CD8-positive, alpha-beta memory T cell (primary cell): ENCODE measurements around the gene UGGT1. TPM values are rescaled to one million over a fixed set of nuclear protein-coding genes. Genes with fewer than 3 reads are reported as not detected.

Source experiments
- CTCF ChIA-PET: fragments of 350-600 bp; sonication (Branson Sonifier 250); formaldehyde crosslinking; loops from one replicate; lab custom pipeline; 2021; ENCODE audit warnings: antibody characterized with exemption; lab: Charles Lee
- POLR2A ChIA-PET: fragments of 350-600 bp; sonication (Branson Sonifier 250); formaldehyde crosslinking; loops from one replicate; lab custom pipeline; 2021; ENCODE audit warnings: antibody characterized with exemption; lab: Charles Lee
- DNase-seq, 5 donors: peaks; one replicate each; pipeline versions ENCODE4 v3.0.0 to v3.0.0-alpha.2; 2020 to 2022; ENCODE audit warnings: mixed read lengths in 1 of 5
- H3K27ac ChIP-seq: one replicate; pipeline ENCODE4 v1.7.0; 2013; ENCODE audit warnings: low read depth, mild to moderate bottlenecking, low read length, moderate library complexity
- H3K27me3 ChIP-seq: 2 replicates; pipeline ENCODE4 v1.7.0; 2013; ENCODE audit warnings: low read length, mild to moderate bottlenecking; ENCODE audit not compliant: insufficient read depth, poor library complexity, severe bottlenecking
- H3K36me3 ChIP-seq: 2 replicates; pipeline ENCODE4 v1.7.0; 2013; ENCODE audit warnings: mild to moderate bottlenecking, low read length, moderate library complexity; ENCODE audit not compliant: insufficient read depth
- H3K4me1 ChIP-seq: 2 replicates; pipeline ENCODE4 v1.7.0; 2013; ENCODE audit warnings: mild to moderate bottlenecking, low read length, moderate library complexity; ENCODE audit not compliant: insufficient read depth
- H3K4me3 ChIP-seq: 2 replicates; pipeline ENCODE4 v1.7.0; 2013; ENCODE audit warnings: mild to moderate bottlenecking, low read length
- H3K9me3 ChIP-seq: 2 replicates; pipeline ENCODE4 v1.7.0; 2013; ENCODE audit warnings: mild to moderate bottlenecking, low read length
- H3K27ac Mint-ChIP-seq, 8 donors: one replicate each; pipeline ENCODE4 v1.8.0; 2020 to 2021; ENCODE audit warnings: mixed read lengths in 8 of 8, mild to moderate bottlenecking in 6 of 8, inconsistent platforms in 3 of 8, moderate library complexity in 3 of 8
- H3K27me3 Mint-ChIP-seq, 2 donors: one replicate each; pipeline ENCODE4 v1.8.0; 2020 to 2021; ENCODE audit warnings: mixed read lengths in 2 of 2, mild to moderate bottlenecking in 1 of 2, moderate library complexity in 1 of 2
- H3K36me3 Mint-ChIP-seq, 3 donors: one replicate each; pipeline ENCODE4 v1.8.0; 2020 to 2021; ENCODE audit warnings: mixed read lengths in 3 of 3, inconsistent platforms in 1 of 3, mild to moderate bottlenecking in 1 of 3
- H3K4me1 Mint-ChIP-seq, 3 donors: one replicate each; pipeline ENCODE4 v1.8.0; 2020 to 2021; ENCODE audit warnings: mixed read lengths in 3 of 3, inconsistent platforms in 1 of 3, mild to moderate bottlenecking in 1 of 3
- H3K4me3 Mint-ChIP-seq, 7 donors: one replicate each; pipeline ENCODE4 v1.8.0; 2020 to 2021; ENCODE audit warnings: mixed read lengths in 7 of 7, mild to moderate bottlenecking in 6 of 7, moderate library complexity in 4 of 7, inconsistent platforms in 2 of 7
- H3K9me3 Mint-ChIP-seq, 5 donors: one replicate each; pipeline ENCODE4 v1.8.0; 2020 to 2022; ENCODE audit warnings: mixed read lengths in 5 of 5, mild to moderate bottlenecking in 3 of 5, moderate library complexity in 2 of 5, inconsistent platforms in 1 of 5
- polyA plus RNA-seq: library from polyadenylated mRNA; unstranded; fragments of 300-500 nt; fragmentation: Illumina TruSeq; gene quantifications from one replicate; pipeline ENCODE4 v1.2.3, GENCODE V29; 2021
- total RNA-seq, 2 experiments: library from RNA; stranded (reverse); gene quantifications; one replicate each; pipeline ENCODE4 v1.2.3, GENCODE V29; 2021

Gene UGGT1
- total and polyA plus RNA-seq, 3 experiments from 2014 or later, result 16.9 to 55.8 (median 54.0) TPM

DNA sequence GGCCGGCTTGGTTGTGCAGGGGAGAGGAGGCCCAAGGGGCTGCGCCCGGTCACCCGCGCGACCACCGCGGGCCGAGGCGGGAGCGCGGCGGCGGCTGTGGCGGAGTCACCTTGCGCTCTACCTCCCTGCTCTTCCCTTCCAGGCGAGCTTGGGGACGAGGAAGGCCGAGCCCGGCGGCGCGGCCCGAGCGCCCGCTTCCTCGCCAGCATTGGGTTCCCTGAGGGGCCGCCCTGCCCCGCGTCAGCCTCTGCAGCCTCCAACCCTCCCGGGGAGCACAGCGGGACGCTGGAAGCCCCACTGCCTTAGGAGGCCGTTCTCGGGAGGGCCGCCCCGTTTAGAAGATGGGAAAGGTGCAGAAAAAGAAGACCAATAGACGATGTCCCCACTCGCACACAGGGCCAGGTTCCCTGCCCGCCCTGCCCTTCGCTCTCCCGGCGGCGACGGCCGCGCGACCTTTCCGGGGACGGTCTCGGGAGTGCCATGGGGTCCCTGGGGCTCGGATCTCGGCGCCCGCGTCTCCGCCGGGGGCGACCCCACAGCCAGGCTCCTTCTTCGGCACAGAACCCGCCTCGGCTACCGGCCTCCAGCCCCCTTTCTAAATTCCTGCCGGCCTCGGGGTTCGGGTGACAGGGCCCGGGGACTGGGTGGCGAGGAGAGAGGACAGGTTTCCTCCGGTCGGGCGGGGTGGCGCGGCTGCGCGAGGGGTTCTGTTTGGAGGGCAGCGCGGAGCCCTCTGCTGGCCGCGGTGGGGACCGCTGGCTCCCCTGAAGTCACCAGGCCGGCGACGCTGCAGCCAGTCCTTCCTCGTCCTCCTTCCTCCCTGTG is 142.2 kb downstream of the UGGT1 start:
- no peaks in the 10 kb centered on the region for H3K36me3 ChIP-seq
- H3K4me3 ChIP-seq, result peak overlapping the region; percentile 73
- peak overlapping the region; percentile 77 to 93 (median 88) for H3K4me3 Mint-ChIP-seq
- ChIA-PET CTCF (interaction anchor here (1.1 kb wide), 2 partner anchors 38 to 84 kb away, joined by 3 read pairs; no protein-coding TSS in a partner anchor), POLR2A (no interaction called here)
- H3K27ac ChIP-seq, result no peak overlapping the region
- no peaks in the 10 kb centered on the region for H3K27me3 ChIP-seq
- peak; percentile 68 to 84 (median 70) for DNase-seq
- H3K27ac Mint-ChIP-seq, result peak overlapping the region in 3 of 8 donors; percentile 63 to 80 (median 78)
- H3K27me3 Mint-ChIP-seq, result peaks cover under 1 to 8% of the 10 kb centered on the region in 2 donors
- H3K9me3 ChIP-seq, result no peaks in the 10 kb centered on the region
- H3K36me3 Mint-ChIP-seq, result no peaks in the 10 kb centered on the region
- H3K4me1 ChIP-seq, result no peaks in the 10 kb centered on the region
- H3K4me1 Mint-ChIP-seq, result peaks cover 4 to 8% (median 6%) of the 10 kb centered on the region in 3 donors
- H3K9me3 Mint-ChIP-seq, result no peaks in the 10 kb centered on the region

DNA sequence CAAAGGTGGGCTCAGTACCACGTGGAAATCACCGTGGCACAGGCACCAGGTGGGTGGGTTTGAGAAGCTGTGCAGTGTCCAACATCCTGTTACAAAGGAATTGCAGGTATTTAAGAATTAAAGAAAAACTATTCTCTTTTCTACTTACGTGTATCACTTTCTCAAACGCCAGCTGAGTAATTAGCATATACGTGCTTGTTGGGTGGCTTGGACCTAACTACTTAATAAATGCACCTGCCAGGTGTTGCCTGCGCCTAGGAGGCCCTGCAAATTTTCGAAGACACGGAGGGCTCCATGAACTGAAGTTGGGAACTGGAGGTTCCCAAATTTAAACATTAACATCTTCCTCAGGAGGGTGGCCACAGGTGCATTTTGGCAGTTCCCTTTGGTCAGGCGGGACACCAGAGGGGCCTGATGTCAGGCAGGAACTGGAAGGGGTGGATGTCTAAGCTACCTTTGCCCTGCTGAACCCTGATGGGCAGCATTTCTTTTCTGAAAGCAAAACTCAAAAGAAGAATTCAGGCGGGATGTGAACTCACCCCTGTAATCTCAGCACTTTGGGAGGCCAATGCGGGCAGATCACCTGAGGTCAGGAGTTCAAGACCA is 142.9 kb downstream of the UGGT1 start:
- H3K36me3 ChIP-seq, result no peaks in the 10 kb centered on the region
- no peak overlapping the region for H3K27ac ChIP-seq
- Mint-ChIP-seq H3K9me3 (no peaks in the 10 kb centered on the region), H3K4me3 (peak overlapping the region; percentile 77 to 93 (median 88)), H3K36me3 (no peaks in the 10 kb centered on the region), H3K27ac (peak overlapping the region in 4 of 8 donors; percentile 21 to 80 (median 70)), H3K27me3 (peaks cover 2 to 10% of the 10 kb centered on the region in 2 donors), H3K4me1 (peaks cover 4 to 8% (median 6%) of the 10 kb centered on the region in 3 donors)
- H3K4me3 ChIP-seq, result no peak overlapping the region
- ChIA-PET CTCF (interaction anchor here (1.1 kb wide), 1 partner anchor 84 kb away, joined by 3 read pairs; no protein-coding TSS in a partner anchor), POLR2A (interaction anchor here (0.6 kb wide), 1 partner anchor 17 kb away, joined by 12 read pairs; no protein-coding TSS in a partner anchor)
- no peaks in the 10 kb centered on the region for H3K4me1 ChIP-seq
- H3K27me3 ChIP-seq, result no peaks in the 10 kb centered on the region
- no peaks in the 10 kb centered on the region for H3K9me3 ChIP-seq
- DNase-seq, result no peak

DNA sequence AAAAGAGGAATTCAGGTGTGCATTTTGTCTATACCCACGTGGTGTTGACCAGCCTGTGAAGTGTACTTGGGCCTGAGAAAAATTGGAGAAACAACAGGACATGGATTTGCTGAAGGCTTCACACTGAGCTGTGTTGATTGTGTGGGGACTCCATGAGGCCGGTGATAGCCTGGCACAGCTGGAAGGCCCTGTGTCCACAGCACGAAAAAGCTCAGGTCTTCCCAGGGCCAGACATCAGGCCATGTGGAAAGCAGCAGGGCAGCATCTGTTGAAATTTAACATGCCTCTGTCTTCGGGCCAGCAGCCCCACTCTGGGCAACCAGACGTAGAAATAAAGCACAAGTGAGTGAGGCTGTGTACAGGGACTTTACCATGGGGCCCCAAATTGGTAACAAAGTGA is 143.6 kb downstream of the UGGT1 start:
- no peaks in the 10 kb centered on the region for H3K36me3 Mint-ChIP-seq
- POLR2A ChIA-PET, result interaction anchor here (0.6 kb wide), 1 partner anchor 16 kb away, joined by 12 read pairs; no protein-coding TSS in a partner anchor
- CTCF ChIA-PET, result interaction anchor here (0.7 to 1.1 kb wide), 2 partner anchors 83 to 1716 kb away, joined by 3 read pairs; no protein-coding TSS in a partner anchor

DNA sequence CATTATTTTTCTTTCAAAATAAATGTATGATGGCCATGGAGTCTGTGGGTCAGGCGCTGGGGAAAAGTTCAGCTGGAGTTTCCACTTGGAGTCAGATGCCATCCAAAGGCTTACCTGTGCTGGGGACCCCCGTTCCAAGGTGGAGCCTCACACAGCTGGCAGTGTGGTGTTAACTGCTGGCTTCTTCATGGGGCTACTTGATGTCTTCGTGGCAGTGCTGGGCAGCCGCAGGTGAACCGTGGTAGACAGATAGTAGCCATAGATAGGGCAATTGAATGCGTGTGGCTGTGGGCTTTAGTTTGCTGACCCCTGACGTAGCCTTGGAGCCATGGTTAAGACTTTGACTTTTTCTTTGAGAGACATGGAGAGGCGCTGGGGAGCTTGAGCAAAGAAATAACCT is 144.6 kb downstream of the UGGT1 start:
- Histone ChIP-seq H3K27me3 (no peaks in the 10 kb centered on the region), H3K9me3 (no peaks in the 10 kb centered on the region), H3K4me3 (no peak overlapping the region), H3K27ac (no peak overlapping the region), H3K4me1 (no peaks in the 10 kb centered on the region), H3K36me3 (no peaks in the 10 kb centered on the region)
- Mint-ChIP-seq H3K9me3 (no peaks in the 10 kb centered on the region), H3K36me3 (no peaks in the 10 kb centered on the region), H3K4me3 (no peak overlapping the region), H3K27me3 (peaks cover 3 to 11% of the 10 kb centered on the region in 2 donors), H3K27ac (no peak overlapping the region), H3K4me1 (peaks cover 4 to 8% (median 6%) of the 10 kb centered on the region in 3 donors)
- CTCF ChIA-PET, result interaction anchor here (0.7 kb wide), 1 partner anchor 27 kb away, joined by 3 read pairs; no protein-coding TSS in a partner anchor
- DNase-seq, result no peak
- POLR2A ChIA-PET, result no interaction called here

More for the DNA sequence above, 143.6 kb downstream of the UGGT1 start:
- peaks cover 4 to 8% (median 6%) of the 10 kb centered on the region in 3 donors for H3K4me1 Mint-ChIP-seq
- H3K4me3 Mint-ChIP-seq, result peak overlapping the region in 2 of 7 donors; percentile 33 to 39
- Histone ChIP-seq H3K27ac (no peak overlapping the region), H3K27me3 (no peaks in the 10 kb centered on the region), H3K4me3 (no peak overlapping the region), H3K36me3 (no peaks in the 10 kb centered on the region), H3K9me3 (no peaks in the 10 kb centered on the region), H3K4me1 (no peaks in the 10 kb centered on the region)
- no peaks in the 10 kb centered on the region for H3K9me3 Mint-ChIP-seq
- H3K27ac Mint-ChIP-seq, result no peak overlapping the region
- H3K27me3 Mint-ChIP-seq, result peaks cover 3 to 10% of the 10 kb centered on the region in 2 donors
- DNase-seq, result no peak

DNA sequence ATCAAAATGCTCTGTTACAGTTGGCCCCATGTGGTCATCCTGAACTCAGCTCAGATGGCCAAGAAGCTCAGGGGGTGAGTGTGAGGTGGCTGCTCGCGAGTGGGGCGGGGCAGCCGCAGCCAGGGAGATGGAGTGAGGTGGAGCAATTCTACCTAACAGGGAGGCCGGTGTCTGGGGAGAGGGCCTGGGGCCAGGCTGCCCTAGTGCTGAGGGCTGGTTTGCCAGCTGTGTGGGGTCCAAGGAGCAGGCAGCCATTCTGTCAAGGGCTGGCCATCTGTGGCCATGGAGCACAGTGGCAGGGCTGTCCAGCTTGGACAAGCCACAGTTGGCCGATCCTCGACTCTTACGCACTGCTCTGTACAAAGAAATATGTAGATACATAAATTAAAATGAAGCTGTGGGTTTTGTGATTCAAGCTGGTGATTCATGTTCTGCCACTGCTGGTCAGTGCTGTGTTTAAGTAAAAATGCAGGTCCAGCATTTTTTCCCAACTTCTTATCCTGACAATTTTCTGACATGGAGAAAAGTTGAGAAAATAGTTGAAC is 145.6 kb downstream of the UGGT1 start:
- Histone ChIP-seq H3K4me3 (no peak overlapping the region), H3K36me3 (no peaks in the 10 kb centered on the region), H3K27ac (no peak overlapping the region), H3K4me1 (no peaks in the 10 kb centered on the region), H3K27me3 (no peaks in the 10 kb centered on the region), H3K9me3 (no peaks in the 10 kb centered on the region)
- ChIA-PET POLR2A (no interaction called here), CTCF (no interaction called here)
- Mint-ChIP-seq H3K9me3 (no peaks in the 10 kb centered on the region), H3K4me1 (peaks cover 4 to 8% (median 6%) of the 10 kb centered on the region in 3 donors), H3K4me3 (no peak overlapping the region), H3K36me3 (no peaks in the 10 kb centered on the region), H3K27me3 (peaks cover 3 to 11% of the 10 kb centered on the region in 2 donors), H3K27ac (no peak overlapping the region)
- no peak for DNase-seq

DNA sequence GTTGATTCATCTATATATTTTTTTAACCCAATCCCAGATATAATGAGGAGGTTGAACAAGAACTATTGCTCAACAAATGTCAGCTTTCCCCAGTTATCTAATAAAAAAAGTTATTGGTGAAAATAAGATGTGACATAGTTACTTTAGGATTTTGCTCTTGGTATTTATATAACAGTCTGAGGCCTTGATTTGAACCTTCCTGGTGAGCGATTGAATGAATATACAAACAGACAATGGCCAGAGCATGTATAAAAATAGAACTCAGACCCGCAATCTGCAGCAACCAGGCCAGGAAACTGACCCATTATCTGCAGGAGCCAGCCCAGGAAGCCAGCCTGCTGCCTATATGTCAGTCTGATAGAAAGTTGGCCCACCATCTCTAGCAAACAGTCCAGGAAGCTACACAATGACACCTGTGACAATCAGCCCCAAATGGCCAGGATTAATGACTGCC is 146.1 kb downstream of the UGGT1 start:
- ChIA-PET POLR2A (no interaction called here), CTCF (no interaction called here)
- no peaks in the 10 kb centered on the region for H3K36me3 ChIP-seq
- Mint-ChIP-seq H3K27me3 (peaks cover 3 to 11% of the 10 kb centered on the region in 2 donors), H3K36me3 (no peaks in the 10 kb centered on the region), H3K4me3 (peak overlapping the region in 1 of 7 donors; percentile 40), H3K9me3 (no peaks in the 10 kb centered on the region), H3K4me1 (peaks cover 4 to 8% (median 6%) of the 10 kb centered on the region in 3 donors), H3K27ac (no peak overlapping the region)
- no peak overlapping the region for H3K27ac ChIP-seq
- no peaks in the 10 kb centered on the region for H3K4me1 ChIP-seq
- H3K4me3 ChIP-seq, result no peak overlapping the region
- no peaks in the 10 kb centered on the region for H3K27me3 ChIP-seq
- H3K9me3 ChIP-seq, result no peaks in the 10 kb centered on the region
- DNase-seq, result no peak

DNA sequence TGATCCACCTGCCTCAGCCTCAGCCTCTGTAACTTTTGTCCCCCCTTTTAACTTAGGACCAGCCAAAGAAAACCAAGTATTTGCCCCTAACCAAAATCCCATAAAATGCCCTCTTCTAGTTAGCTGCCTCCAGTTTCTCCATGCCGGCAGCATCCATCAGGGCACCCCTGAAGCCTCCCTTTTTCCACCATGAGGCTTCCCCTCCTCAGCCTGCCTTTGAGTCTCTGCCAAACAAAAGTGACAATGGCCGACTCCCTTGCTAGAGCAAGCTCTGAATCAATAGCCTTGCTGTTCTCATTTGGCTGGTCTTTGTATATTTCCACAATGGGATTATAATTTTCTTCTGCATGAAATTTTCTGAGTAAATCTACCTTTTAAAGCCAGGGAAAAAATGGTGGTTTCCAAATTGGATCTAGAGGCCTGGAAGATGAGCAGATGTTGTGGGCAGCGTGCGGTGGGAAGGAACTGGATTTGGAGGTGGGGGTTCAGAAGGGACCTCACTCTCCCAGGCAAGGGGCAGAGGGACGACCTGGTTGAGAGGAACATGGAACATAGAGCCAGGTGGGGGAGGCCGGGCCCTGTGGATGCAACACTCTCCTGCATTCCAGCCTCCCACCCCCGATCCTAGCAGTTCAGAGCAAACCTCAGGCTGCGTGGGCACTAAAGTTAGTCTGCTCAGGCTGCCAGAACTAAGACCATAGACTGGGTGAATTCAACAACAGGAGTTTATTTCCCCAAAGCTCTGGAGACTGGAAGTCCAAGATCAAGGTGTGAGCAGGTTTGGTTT is 147.1 kb downstream of the UGGT1 start:
- CTCF ChIA-PET, result no interaction called here
- Histone ChIP-seq H3K4me1 (no peaks in the 10 kb centered on the region), H3K36me3 (no peaks in the 10 kb centered on the region), H3K27ac (no peak overlapping the region), H3K4me3 (no peak overlapping the region), H3K9me3 (no peaks in the 10 kb centered on the region), H3K27me3 (no peaks in the 10 kb centered on the region)
- Mint-ChIP-seq H3K36me3 (no peaks in the 10 kb centered on the region), H3K4me1 (peaks cover 4 to 6% (median 5%) of the 10 kb centered on the region in 3 donors), H3K9me3 (no peaks in the 10 kb centered on the region), H3K27ac (no peak overlapping the region), H3K27me3 (peaks cover 3 to 11% of the 10 kb centered on the region in 2 donors), H3K4me3 (no peak overlapping the region)
- POLR2A ChIA-PET, result no interaction called here
- DNase-seq, result no peak
